Skin epidermis (tissue), 12 donors: Measurements from ENCODE around the gene TRAPPC10.
A peak's percentile ranks its signal among the peaks of the same experiment; 100 is the strongest.
"Not testable (repeated sequence)": the region's sequence is repeated elsewhere in the genome, so short reads cannot be mapped to it uniquely, and the experiment has no call there.

Source experiments
- H3K27ac ChIP-seq, 21 experiments: fragments of 200-600 bp; sonication (generic) in 11 of 21; one replicate each; pipeline ENCODE4 v1.5.0; 2020; ENCODE audit warnings: mild to moderate bottlenecking in 3 of 21, inconsistent platforms in 2 of 21, moderate library complexity in 2 of 21
- H3K4me3 ChIP-seq, 7 experiments: fragments of 200-600 bp; sonication (generic) in 2 of 7; one replicate each; pipeline ENCODE4 v1.5.0; 2020; ENCODE audit warnings: inconsistent platforms in 2 of 7, mild to moderate bottlenecking in 2 of 7, moderate library complexity in 1 of 7

Gene TRAPPC10

DNA sequence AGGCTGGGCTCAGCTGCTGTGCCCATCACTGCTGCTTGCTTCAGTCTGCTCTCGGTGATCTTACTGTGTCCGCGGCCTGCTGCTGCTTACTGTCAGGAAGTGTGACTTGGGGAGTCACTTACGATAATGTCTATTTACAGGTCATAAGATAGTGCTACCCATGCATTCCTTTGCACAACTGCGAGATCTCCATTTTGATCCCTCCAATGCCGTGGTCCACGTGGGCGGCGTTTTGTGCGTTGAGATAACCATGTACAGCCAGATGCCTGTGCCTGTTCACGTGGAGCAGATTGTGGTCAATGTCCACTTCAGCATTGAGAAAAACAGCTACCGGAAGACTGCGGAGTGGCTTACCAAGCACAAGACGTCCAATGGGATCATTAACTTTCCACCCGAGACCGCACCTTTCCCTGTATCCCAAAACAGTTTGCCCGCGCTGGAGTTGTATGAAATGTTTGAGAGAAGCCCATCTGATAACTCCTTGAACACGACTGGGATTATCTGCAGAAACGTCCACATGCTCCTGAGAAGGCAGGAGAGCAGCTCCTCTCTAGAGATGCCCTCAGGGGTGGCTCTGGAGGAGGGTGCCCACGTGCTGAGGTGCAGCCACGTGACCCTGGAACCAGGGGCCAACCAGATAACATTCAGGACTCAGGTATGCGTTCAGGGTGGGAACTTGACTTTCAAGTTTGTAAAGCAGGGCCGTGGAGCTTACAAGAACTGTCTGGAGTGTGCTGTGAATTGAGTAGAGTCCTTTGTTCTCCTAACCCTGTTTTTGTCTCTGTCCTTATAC, 70.7 kb downstream of the TRAPPC10 start:
- no peak overlapping the region for H3K4me3 ChIP-seq
- peak overlapping the region in 17 of 21 experiments; percentile 33 to 94 (median 71) for H3K27ac ChIP-seq

DNA sequence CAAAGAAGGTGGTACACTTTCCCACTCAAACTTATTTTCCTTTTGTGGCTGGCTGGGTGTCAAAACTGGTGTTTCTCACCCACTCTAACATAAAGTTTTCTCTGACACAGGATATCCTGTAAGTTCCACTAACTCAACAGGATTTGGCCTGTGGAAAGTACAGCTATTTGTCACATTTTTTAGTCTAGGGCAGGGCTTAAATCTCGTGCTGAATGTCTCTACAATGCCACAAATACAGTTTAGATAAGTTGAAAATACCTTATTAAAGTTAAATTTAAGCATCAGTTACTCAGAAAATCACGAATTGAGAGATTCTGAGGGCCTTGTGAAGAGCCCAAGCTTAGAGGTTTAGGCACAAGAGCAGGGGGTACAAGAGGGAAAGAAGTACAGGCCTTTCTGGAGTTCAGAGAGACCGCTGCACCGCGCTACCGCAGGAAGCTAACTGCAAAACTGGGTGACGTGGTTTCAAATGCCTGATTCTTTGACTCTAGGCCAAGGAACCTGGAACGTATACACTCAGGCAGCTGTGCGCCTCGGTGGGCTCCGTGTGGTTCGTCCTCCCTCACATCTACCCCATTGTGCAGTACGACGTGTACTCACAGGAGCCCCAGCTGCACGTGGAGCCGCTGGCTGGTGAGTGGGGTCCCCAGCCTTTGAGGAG, 71.7 kb downstream of the TRAPPC10 start:
- Histone ChIP-seq H3K27ac (peak overlapping the region in 20 of 21 experiments; percentile 37 to 94 (median 73)), H3K4me3 (no peak overlapping the region)

DNA sequence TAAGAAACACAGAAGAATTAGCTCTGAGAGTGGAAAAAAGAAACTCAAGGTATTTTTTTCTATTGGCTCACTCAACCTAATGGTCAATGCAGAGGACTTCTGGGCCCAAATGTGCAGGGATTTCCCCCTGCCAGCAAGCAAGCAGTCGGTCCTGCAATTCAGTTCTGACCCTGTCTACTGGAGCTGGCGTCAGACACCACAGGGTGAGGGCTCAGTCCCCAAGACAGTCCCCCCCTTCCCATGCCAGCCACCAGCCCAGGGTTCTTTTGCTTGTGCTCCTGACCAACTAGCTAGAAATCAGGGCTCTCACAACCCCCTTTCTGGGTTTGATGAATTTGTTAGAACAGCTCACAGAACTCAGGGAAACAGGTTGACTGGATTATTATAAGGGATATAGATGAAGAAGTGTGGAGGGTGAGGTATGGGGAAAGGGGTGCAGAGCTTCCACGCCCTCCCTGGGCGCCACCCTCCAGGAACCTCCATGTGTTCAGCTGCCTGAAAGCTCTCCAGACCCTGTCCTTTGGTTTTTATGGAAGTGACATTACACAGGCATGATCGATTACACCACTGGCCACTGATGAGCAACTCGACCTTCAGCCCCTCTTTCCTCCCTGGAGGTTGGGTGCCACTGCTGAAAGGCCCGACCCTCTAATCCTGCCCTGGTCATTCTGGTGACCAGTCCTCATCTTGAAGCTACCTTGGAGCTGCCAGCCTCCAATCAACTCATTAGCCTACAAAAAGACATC, 72.6 kb downstream of the TRAPPC10 start:
- peak overlapping the region in 20 of 21 experiments; percentile 37 to 94 (median 73) for H3K27ac ChIP-seq
- no peak overlapping the region for H3K4me3 ChIP-seq

DNA sequence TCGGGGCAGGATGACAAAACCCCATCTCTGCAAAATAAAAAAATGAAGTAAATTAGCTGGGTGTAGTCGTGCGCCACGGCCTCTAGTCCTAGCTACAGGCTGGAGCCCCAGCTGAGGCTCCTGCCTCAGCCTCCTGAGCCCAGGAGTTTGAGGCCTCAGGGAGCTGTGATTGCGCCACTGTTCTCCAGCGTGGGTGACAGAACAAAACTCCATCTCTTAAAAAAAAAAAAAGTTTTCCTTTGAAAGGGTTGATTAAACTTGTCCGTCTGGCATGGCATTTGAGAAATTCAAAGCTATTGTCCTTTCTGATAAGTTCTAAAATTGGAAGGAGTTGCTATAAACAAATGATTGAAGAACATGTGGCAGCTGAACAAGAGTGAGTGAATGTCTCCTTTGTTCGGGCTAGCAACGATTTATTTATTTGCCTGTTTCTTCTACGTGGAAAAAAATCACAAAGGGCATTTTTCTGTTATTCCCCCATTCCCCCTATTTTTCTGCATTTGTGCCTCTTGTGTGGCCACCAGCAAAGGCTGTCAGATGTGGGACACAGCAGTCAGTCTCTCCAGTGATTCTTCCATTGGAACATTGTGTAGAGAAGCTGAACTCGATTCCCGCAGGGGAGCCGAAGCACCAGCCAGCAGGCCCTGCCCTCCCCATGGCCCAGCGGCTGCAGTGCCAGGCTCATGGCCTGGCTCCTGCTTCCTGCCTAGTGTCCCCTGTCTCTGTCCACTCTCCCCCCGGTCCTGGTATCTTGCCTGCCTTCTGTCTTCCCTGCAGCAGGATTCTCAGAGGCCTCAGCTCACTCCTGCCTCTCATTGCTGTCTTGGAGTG, 73.6 kb downstream of the TRAPPC10 start:
- no peak overlapping the region for H3K4me3 ChIP-seq

DNA sequence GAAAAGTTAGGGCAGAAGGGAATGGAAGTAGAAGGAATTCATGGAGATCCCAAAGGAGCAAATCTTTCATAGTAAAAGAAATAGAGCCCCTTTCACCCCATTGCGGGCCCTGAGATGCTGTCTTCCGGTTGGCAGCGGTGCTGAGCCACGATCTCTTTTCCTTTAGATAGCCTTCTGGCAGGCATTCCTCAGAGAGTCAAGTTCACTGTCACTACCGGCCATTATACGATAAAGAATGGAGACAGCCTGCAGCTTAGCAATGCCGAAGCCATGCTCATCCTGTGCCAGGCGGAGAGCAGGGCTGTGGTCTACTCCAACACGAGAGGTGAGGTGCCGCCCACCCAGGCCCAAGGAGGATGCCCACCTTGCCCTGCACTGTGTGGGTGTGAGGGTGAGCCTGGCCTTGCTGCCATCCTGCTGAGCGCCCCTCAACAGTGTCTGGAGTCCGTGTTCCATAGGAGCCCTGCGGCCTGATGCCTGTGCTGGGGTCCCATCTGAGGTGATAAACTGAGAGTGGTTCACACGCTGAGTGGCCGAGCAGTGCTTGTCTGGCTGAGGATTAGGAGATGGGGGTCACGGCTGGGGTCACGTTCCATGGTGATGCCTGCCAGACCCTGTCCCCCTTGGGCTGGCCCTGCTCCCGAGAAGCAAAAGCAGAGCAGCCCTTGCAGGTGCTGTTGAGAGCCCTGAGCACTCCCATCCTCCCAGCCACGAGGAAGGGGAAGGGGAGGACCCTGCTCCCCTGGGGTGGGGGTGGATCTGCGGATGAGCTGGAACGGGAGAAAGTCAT, 74.7 kb downstream of the TRAPPC10 start:
- H3K27ac ChIP-seq, result peak overlapping the region in 16 of 21 experiments; percentile 6 to 94 (median 74)
- H3K4me3 ChIP-seq, result no peak overlapping the region

More for the DNA sequence above, 73.6 kb downstream of the TRAPPC10 start:
- peak overlapping the region in 18 of 21 experiments; percentile 46 to 94 (median 76) for H3K27ac ChIP-seq

DNA sequence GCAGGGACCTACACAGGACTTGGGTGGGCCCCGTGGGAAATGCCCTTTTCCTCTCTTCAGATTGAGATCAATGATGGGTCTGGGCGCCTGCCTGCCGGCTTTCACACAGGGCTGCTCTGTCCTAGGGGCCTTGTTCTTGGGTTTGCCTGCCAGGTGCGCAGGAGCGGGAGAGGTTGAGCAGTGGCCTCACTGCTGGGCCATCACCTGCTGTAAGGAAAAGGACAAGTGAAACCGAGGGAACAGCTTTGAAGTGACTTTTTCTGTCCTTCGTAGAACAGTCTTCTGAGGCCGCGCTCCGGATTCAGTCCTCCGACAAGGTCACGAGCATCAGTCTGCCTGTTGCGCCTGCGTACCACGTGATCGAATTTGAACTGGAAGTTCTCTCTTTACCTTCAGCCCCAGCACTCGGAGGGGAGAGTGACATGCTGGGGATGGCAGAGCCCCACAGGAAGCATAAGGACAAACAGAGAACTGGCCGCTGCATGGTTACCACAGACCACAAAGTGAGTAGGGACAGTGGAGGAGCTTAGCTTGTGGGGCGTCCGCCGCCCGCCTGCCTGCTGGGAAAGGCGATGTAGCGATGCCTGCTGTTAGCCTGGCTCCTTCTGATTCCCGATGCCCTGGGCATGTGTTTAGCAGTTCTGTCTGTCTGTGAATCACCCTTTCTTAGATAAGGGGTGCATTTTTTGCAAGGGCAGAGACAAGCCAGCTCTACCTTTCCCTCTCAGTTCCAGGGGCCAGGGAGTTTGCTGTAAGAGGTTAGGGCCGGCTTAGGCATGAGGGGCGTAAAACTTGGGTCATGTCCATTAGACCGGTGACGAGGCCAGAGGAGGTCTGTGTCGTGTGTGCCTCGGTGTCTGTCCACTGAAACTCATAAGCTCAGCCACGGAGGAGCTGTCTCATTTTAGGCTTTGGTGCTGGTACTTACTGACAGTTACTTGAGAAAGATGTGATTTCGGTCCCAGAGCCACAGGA, 75.6 kb downstream of the TRAPPC10 start:
- H3K27ac ChIP-seq, result peak overlapping the region in 13 of 21 experiments; percentile 6 to 94 (median 46)
- no peak overlapping the region for H3K4me3 ChIP-seq

DNA sequence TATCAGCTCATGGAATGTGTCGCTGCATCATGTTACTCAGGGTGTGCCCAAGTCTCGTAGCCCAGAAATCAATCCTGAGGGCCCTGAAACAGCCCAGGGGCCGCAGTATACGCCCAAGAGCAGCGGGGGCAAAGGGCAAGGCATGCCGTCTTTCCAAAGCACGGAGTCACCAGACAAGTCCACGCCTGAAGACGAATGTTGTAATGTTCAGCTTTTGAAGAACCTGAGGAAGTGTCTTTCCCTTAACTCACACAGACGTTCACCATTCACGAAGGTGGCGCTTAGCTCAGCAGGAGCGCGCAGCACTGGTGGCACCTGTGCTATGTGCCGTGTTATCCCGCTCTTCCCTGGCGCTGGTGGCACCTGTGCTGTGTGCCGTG, 76.3 kb downstream of the TRAPPC10 start:
- H3K27ac ChIP-seq, result peak overlapping the region in 5 of 21 experiments; percentile 38 to 94 (median 77)
- H3K4me3 ChIP-seq, result no peak overlapping the region

DNA sequence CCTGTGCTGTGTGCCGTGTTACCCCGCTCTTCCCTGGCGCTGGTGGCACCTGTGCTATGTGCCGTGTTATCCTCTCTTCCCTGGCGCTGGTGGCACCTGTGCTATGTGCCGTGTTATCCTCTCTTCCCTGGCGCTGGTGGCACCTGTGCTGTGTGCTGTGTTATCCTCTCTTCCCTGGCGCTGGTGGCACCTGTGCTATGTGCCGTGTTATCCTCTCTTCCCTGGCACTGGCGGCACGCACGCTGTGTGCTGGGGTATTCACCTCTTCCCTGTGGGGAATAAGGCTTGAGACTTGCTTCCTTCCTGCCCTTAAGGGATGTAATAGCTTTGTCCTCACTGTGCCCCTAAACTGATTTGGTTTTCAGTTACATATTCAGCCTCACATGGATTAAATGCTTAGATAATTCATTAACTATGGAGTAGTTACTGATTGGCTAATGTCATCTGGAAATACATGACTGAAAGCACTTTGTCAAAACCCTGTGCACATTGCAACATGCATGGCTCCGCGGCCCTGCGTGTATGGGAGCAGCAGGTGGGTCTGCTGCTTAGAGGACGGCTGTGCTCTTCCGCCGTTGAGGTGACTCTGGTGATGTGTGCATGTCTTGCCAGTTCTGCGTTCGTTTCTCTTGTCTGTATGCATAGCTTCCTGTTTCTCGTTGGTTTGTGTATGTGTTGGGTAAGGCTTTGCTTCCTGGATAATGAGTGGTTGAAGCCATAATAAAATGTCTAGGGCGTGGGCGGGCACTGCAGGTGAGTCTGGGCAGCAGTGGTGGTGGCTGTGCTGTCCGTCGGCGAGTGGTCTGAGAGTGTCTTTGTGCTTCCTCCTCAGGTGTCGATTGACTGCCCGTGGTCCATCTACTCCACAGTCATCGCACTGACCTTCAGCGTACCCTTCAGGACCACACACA, 77.1 kb downstream of the TRAPPC10 start:
- H3K27ac ChIP-seq, result peak overlapping the region in 10 of 21 experiments; percentile 11 to 85 (median 65)
- H3K4me3 ChIP-seq, result no peak overlapping the region

DNA sequence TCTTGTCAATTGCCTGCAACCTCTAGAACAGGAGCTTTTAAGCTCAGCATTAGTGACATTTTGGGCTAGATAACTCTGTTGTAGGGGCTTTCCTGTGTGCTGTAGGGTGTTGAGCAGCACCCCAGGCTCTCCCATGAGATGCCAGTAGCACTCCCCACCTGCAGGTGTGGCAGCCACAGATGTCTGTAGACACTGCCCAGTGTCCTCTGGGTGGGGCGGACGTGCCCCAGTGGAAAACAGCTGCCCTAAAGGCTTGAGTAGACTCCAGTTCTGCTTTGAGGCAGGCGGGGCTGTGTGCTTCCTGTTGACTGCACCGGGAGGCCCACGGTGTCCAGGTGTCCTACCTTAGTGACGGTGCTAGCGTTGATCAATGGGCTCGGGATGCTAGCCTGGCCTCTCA, 78.2 kb downstream of the TRAPPC10 start:
- peak overlapping the region in 8 of 21 experiments; percentile 34 to 85 (median 66) for H3K27ac ChIP-seq
- no peak overlapping the region for H3K4me3 ChIP-seq

DNA sequence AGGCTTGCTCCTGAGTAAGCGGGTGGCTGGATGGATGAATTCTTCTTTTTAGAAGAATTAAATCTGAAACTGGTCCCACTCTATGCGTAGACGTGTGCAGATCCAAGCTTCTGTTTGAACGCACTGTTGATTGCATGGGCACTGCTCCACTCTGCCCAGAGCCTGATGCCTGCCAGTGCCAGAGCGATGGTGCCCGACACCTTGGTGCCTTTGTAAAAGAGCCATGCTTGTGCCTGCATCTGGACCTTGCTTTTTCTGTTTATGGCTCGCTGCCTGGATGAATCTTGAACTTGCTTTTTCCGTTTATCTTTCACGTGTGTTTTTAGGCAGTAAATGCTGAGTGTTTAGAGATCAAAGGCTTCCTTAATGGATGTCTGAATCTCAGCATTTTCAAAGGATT, 80.1 kb downstream of the TRAPPC10 start:
- Histone ChIP-seq H3K27ac (peak overlapping the region in 1 of 21 experiments; percentile 77), H3K4me3 (no peak overlapping the region)

DNA sequence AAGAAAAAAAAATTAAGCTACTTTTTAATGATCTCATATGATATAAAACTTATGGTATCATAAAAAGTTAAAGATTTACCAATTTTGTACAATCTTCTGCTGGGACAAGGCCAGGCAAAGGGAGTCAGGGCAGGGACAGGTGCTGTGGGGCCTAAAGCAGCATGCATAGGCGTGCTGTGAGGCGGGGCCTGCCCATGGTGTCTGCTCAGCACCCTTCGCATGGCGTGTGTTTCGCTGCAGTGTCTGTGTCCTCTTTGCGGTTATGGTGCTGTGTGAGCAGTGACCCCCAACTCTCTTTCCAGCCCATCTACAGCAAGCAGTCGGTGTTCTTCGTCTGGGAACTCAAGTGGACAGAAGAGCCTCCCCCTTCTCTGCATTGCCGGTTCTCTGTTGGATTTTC, 81.7 kb downstream of the TRAPPC10 start:
- Histone ChIP-seq H3K4me3 (no peak overlapping the region), H3K27ac (no peak overlapping the region)

DNA sequence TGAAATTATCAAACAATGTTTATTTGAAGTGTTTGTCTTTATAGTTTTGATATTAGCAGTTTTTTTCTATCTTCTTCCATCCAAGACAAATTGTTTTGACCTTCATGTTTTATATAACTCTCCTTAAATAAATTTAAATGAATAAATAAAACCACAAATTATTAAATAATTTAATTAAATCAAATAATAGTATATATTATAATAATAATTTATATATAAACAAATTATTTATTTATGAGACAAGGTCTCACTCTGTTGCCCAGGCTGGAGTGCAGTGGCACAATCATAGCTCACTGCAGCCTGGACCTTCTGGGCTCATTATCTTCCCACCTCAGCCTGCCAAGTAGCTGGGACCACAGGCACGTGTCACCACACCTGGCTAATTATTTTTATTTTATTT, 82.7 kb downstream of the TRAPPC10 start:
- H3K4me3 ChIP-seq, result no peak overlapping the region
- no peak overlapping the region for H3K27ac ChIP-seq

DNA sequence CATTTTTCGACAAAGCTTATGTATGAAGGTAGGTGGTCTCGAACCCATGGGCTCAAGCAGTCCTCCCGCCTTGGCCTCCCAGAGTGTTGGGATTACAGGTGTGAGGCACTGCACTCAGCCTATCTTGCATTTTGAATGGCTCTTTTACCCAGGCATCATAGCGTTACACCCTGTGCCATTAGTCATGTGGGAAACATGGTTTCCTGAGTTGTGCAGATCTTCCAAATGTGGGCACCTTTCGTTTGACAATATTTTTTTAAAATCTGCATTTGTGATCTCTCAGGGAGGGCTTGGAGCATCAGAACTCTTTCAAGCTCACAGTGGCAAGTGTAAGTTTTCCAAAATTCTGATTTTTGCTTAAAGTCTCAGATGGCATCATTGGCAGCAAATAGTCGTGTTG, 86.4 kb downstream of the TRAPPC10 start:
- H3K4me3 ChIP-seq, H3K27ac ChIP-seq: not testable (repeated sequence)

DNA sequence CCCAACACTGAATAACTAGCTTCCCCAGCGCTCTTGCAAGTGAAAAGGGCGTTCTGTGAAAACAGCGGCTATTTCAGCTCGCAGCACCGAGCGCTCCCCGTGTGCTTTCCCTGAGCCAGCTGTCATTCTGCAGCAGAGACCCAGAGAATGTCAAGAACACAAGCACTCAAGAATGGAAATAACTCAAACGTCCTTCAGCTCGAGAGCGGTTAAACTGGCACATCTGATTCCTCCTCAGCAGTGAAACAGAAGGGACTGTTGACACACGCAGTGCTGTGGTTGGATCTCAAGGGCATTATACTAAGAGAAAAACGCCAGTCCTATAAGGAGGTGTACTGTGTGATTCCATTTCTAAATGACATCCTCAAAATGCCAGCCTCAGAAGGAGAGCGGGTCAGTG, 86.9 kb downstream of the TRAPPC10 start:
- H3K4me3 ChIP-seq, H3K27ac ChIP-seq: not testable (repeated sequence)

DNA sequence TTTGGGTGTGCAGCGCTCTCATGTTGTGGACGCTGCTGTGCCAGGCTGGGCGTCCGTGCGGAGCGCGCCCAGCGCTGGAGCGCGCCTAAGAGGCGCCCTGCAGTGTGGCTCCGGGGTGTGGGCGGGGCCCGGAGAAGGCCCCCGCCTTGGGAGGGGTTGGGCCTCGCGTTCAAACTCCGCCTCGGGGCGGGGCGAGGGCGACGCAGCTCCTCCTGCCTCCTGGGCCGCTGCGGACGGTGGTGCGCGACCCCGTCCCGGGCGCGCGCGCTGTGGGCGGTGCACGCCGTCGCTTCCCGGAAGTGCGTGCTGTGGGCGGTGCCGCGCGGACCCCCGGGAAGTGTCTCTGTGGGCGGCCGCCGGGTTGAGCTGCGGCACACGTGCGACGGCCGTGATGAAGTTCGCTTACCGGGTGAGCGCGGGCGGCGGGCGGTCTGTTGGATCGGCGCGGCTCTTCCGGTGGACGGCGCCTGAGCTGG, 95.0 kb downstream of the TRAPPC10 start, which contains the start of gene PWP2:
PWP2 (plus strand) TSS at position 374 of the 476 bp plus-strand sequence; CDS start at position 392, 18 bp downstream.
- H3K27ac ChIP-seq, result peak within 1 kb of the TSS in 1 of 21 experiments; percentile 71
- peak within 1 kb of the TSS in 6 of 7 experiments; percentile 21 to 55 (median 39) for H3K4me3 ChIP-seq

DNA sequence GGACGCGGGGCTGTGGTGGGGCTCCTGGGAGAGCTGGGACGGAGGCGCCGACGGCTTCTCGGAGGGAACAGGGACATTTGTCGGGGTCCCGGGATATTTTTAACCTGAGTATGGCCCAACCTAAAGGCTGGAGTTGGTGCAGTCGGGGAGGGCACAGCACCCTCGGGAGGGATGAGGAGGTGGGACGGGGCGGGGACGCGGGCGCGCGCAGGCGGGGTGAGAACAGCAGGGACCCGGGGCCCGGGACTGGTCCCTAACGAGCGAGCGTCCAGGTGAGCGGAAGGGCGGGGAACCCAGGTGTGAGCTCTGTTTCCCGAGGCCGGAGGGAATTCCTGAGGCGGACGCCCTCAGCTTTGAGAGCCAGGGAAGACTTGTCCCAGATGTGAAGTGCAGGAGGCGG, 95.5 kb downstream of the TRAPPC10 start:
- Histone ChIP-seq H3K27ac (peak overlapping the region in 1 of 21 experiments; percentile 71), H3K4me3 (peak overlapping the region in 6 of 7 experiments; percentile 21 to 55 (median 39))
